Measurements from ENCODE around the gene SIN3B.
"Not testable (repeated sequence)": the region's sequence is repeated elsewhere in the genome, so short reads cannot be mapped to it uniquely, and the experiment has no call there.

The SIN3B gene

DNA sequence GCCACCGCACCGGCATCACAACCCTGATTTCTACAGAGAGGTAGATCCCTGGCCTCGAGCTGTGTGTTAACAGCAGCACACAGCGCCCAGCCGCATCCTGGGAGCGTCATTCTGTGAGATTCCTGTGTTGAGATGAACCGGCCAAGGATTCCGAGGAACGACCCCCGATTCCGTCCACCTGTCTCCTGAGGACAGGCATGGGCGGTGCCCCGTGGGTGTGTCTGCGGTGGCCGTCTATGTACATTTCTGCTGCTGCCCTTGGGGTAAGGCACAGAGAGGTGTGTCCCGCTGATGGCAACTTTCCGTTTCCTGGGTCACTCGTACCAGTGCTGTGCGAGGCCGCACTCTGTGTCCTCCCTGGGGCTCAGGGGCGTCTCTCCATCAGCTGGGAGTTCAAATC, 43.5 kb downstream of the SIN3B start:
- no peak for DNase-seq

DNA sequence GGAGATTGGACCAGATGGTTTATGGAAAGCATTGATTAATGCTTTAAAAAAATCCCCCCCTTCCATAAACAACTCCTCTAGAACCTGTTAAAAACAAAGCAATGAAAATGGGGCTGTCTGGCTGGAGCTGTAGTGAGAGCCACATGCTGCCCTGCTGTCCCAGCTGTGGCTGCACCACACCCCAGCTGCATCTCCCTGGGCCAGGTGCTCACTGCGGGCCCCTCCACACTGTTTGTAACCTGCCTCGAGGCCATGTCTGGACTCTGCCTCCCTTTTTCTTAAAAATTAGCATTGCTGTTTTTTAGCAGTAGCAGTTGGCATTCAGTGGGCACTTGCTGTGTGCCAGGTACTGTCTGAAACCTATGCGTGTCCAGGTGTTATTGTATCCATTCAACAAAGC, 44.4 kb downstream of the SIN3B start:
- DNase-seq, result no peak

DNA sequence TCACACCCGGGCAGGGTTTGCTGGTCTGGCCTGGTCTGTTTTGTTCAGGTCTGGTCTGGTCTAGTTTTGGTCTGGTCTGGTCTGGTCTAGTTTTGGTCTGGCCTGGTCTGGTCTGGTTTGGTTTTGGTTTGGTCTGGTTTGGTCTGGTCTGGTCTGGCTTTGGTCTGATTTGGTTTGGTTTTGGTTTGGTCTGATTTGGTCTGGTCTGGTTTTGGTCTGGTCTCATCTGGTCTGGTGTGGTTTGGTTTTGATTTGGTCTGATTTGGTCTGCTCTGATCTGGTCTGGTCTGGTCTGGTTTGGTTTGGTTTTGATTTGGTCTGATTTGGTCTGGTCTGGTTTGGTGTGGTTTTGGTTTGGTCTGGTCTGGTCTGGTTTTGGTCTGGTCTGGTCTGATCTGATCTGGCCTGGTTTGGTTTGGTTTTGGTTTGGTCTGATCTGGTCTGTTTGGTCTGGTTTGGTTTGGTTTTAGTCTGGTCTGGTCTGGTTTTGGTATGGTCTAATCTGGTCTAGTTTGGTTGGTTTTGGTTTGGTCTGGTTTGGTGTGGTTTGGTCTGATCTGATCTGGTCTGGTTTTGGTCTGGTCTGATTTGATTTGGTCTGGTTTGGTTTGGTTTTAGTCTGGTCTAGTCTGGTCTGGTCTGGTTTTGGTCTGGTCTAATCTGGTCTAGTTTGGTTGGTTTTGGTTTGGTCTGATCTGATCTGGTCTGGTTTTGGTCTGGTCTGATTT, 45.2 kb downstream of the SIN3B start:
- DNase-seq, result no peak

DNA sequence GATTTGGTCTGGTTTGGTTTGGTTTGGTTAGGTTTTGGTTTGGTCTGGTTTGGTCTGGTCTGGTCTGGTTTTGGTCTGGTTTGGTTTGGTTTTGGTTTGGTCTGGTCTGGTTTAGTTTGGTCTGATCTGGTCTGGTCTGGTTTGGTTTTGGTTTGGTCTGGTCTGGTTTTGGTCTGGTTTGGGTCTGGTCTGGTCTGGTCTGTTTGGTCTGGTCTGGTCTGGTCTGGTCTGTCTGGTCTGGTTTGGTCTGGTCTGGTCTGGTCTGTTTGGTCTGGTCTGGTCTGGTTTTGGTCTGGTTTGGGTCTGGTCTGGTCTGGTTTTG, 45.7 kb downstream of the SIN3B start:
- not testable (repeated sequence) for DNase-seq

DNA sequence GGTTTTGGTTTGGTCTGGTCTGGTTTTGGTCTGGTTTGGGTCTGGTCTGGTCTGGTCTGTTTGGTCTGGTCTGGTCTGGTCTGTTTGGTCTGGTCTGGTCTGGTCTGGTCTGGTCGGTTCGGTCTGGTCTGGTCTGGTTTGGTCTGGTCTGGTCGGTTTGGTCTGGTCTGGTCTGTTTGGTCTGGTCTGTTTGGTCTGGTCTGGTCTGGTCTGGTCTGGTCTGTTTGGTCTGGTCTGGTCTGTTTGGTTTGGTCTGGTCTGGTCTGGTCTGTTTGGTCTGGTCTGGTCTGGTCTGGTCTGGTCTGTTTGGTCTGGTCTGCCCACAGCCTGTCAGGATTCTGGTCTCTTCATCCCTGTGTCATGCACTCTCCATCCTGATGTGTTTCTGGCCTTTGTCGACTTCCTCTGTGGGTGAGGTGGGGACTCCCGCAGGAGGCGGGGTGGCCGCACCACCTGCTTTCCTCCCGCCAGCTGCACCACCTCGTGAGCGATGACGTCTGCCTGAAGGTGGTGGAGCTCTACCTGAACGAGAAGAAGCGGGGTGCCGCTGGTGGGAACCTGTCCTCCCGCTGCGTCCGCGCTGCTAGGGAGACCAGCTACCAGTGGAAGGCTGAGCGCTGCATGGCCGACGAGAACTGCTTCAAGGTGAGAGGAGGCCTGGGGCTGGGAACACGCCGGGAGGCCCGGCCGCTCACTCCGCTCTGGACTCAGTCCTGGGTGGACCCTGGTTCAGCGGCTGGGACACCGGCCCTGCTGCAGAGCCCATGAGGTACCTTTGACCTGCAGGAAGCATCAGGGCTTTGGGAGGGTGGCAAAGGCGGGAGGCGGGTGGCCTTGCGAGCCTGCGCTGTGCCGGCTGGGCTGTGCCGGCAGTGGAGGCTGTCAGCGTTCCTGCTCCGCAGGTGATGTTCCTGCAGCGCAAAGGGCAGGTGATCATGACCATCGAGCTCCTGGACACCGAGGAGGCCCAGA, 46.7 kb downstream of the SIN3B start:
- DNase-seq, result no peak

DNA sequence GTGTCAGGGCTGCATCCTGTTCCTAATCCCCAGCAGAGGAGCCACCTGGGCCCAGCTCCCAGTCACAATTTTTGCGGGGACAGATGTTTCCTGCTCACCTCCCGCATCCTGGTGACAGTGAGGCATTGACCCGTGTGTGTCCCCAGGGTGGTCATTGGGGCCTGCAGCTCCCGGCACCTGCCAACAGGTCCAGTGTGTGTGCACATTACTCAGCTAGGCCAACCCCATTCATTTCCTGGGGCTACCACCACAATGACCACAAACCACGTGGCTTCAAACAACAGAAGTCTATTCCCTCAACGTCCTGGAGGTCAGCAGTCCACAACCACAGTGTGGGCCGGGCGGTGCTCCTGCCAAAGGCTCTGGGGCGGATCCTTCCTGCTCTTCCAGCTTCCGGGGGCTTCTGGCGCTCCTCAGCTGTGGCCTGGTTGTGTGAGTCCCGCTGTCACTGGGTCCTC, 47.7 kb downstream of the SIN3B start:
- no peak for DNase-seq

DNA sequence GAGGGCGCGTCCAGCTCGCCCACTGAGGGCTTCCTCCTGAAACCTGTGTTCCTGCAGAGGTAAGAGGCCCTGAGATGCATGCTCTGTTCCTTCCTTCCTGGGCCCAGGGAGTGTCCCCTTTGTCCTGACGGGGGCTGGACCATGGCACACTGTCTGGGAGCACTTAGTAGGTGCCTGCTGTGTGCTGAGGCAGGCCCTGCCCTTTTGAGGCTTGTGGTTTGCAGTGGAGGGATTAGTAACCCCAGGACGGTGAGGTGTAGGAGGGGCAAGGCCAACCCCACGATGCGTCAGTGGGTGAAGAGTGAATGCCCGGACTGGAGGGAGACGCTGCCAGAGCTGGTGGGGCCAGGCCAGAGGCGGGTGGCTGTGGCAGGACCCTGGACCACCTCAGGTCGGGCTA, 48.4 kb downstream of the SIN3B start:
- no peak for DNase-seq

DNA sequence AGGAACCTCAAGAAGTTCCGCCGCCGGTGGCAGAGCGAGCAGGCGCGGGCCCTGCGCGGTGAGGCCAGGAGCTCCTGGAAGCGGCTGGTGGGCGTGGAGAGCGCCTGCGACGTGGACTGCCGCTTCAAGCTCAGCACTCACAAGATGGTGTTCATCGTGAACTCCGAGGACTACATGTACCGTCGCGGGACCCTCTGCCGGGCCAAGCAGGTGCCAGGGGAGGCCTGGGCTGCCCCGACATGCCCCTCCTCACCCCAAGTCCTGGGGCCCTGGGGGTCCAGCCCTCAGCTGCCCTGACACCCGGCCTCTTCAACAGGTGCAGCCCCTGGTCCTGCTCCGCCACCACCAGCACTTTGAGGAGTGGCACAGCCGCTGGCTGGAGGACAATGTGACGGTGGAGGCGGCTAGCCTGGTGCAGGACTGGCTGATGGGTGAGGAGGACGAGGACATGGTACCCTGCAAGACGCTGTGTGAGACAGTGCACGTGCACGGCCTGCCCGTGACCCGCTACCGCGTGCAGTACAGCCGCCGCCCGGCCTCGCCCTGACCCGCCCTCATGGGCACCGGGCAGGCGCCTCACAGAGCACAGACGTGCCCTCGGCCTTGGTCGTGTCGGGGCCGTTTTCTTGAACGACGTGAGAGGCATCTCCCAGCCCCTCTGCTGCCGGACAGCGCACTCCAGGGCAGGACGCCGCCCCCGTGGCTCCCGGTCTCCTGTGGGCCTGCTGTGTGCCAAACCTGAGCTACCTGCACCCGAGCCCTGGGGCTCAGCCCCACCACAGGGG, 49.2 kb downstream of the SIN3B start:
- DNase-seq, result no peak

DNA sequence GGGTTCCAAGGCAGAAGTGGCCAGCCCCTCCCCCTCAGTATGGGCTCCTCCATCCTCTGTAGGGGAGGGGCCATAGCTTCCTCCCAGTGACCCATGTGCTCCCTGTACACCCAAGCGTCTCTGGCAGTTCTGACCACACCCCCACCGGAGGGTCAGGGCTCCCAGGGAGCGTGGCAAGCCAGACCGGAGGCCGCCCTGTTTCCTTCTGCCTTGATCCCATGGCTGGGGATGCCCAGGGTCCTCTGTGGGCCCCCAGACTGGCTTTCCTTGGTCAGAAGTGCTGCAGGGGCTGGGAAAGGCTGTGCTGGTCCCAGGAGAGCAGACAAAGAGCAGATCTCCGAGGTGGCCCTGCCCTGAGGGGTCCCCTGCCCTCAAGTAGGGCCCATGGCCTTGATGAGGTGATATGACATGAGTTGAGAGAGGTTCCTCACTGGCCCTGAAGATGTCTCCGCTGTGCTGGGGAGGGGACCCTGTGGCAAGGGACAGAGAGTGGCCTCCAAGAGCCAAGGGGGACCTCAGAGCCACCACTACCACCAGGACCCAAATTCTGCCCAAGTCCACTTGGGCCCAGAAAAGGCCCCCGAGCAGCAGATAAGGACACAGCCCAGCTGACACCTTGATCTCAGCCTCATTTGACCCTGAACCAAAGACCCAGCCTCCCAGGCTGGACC, 51.8 kb downstream of the SIN3B start:
- DNase-seq, result no peak

DNA sequence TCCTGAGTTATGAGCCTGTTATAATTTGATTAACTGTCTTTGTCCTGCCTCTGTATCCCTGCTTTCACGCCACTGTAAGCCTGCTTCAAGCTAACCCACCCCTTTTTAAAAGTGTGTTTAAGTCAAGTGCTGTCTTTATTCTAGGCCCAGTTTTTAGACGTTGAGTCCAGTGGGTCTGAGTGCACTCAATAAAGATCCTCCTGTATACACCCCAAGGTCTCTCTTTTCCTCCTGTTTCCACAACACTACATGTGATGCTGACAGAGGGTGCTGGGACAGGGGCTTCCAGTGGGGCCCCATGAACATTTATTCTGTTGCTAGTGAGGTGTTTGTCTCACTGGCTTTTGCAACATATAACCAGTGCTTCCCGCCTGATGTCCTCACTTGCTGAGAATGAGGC, 52.9 kb downstream of the SIN3B start:
- no peak for DNase-seq

DNA sequence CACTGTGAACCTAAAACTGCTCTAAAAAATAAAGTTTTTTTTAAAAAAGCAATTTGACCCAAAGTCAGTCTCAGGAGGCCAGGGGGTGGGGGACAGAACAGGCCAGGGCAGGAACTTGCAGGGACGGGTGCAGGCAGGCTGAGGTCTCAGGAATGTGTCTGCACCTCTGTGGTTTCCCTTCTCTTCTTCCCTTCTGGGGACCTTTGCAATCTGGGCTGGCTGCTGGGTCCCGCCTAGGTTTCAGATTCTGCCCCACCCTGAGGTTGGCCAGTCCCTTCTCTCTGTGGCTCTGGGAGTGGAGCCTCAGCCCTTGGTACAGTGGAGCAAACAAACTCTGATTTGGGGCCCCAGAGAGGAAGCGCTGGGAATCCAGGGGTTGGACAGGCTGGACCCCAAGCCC, 54.3 kb downstream of the SIN3B start:
- DNase-seq, result no peak

DNA sequence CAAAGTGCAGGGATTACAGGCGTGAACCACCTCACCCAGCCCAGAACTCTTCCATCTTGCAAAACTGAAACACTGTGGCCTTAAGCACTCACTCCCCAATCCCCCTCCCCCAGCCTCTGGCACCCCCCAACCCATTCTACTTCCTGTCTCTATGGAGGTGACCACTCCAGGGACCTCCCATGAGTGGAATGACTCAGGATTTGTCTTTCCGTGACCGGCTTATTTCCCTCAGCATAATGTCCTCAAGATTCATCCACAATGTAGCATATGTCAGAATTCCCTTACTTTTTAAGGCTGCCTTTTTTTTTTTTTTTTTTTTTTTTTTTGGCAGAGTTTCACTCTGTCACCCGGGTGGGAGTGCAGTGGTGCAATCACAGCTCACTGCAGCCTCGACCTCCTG, 56.0 kb downstream of the SIN3B start:
- DNase-seq, result no peak

DNA sequence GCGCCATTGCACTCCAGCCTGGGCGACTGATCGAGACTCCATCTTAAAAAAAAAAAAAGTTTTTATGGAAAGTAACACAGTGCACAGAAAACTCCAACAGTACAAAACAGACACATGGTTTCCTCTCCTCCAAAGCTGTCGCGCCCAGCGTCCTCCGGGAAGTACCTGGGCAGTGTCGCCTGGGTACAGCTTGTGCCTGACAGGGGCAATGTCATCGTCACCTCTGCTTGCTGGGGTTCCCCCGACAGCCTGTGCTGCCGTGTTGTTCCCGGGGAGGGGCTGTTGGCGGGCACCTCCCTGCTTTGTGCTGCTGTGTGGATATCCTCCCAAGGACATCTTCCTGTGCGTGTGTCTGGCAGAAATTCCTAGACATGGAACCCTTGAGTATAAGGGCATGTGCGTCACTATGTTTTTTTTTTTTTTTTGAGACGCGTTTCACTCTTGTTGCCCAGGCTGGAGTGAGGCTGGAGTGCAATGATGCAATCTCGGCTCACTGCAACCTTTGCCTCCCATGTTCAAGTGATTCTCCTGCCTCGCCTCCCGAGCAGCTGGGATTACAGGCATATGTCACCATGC, 57.2 kb downstream of the SIN3B start:
- no peak for DNase-seq

DNA sequence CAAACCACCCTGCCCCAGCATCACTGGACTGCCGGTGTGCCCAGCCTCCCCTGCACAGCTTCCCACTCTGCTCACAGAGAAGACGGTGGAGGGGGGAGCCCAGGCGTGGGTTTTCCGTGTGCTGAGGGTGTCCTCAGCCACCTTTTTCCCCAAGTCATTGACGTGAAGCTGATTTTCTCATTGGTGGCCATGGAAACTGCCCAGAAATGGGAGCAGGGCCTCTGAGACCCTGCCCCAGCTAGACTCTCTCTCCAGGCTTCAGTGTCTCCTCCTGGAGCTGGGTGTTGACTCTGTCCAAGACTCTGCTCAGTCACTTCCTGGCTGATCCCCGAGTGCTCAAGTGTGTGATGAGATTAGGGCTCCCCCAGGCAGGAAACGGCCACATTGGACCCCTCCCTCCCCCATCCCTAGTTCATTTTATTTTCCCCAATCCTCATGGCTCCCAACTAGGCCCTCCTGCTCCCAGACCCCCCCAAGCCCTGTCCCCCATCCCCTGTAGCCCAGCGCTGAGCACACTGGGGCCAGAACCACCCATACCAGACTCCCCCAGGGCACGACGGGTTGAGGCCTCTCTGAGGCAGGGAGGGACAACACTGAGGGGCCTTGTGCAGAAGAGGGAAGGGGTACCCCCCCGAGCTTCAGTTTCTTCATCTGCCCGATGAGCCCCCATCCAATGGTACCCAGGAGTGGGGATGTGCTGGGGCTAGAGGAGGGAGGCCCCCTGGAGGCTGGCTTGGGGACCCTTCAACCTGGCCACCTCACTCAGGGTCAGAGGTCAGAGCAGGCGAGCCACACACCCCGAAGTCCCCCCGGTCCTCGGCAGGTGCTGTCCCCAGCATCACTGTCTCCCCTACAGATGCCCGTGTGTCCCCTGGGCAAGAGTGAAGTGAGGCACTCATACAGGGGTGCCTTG, 58.4 kb downstream of the SIN3B start:
- no peak for DNase-seq

DNA sequence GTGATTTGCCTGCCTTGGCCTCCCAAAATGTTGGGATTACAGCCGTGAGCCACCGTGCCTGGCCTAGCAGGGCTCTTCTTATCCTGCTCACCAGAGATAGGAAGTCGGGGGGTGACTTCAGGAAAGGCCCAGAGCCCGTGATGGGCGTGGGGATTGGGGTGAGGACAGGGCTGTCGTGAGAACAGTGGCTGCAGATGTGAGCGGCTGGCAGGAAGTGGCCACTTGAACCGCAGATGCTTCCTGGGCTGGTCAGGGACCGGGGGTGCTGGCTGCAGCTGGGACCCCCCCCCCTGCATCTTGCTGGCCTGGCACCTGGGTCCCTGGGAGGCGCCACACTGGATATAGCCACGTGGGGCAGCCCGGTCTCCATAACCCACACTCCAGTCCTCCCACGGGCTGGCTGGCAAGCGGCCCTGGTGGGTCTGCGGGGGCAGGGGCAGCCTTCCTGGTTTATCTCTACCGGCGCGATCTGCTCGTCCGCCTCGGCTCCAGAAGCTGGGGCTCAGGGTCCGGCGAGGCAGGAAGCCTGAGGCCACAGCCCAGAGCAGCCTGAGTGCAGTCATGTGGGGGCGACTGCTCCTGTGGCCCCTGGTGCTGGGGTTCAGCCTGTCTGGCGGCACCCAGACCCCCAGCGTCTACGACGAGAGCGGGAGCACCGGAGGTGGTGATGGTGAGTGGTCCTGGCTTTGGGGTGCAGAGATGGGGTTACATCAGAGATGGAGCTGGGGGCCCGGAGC, 59.6 kb downstream of the SIN3B start, which contains the start of gene F2RL3:
Gene F2RL3, plus strand, starts transcription at position 371 of the 737 bp plus-strand sequence. Its CDS starts 191 bp downstream, at position 562.
- no peak for DNase-seq

DNA sequence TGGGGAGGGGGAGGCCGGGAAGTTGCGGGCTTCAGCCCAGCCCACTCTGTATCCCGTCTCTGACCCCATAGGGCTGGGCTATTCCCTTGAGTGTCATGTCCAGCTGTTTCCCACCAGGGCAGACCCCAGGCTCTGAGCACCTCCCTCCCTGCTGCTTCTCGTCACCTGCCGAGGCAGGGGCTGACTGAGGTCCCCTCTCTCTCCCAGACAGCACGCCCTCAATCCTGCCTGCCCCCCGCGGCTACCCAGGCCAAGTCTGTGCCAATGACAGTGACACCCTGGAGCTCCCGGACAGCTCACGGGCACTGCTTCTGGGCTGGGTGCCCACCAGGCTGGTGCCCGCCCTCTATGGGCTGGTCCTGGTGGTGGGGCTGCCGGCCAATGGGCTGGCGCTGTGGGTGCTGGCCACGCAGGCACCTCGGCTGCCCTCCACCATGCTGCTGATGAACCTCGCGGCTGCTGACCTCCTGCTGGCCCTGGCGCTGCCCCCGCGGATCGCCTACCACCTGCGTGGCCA, 60.2 kb downstream of the SIN3B start:
- DNase-seq, result no peak

DNA sequence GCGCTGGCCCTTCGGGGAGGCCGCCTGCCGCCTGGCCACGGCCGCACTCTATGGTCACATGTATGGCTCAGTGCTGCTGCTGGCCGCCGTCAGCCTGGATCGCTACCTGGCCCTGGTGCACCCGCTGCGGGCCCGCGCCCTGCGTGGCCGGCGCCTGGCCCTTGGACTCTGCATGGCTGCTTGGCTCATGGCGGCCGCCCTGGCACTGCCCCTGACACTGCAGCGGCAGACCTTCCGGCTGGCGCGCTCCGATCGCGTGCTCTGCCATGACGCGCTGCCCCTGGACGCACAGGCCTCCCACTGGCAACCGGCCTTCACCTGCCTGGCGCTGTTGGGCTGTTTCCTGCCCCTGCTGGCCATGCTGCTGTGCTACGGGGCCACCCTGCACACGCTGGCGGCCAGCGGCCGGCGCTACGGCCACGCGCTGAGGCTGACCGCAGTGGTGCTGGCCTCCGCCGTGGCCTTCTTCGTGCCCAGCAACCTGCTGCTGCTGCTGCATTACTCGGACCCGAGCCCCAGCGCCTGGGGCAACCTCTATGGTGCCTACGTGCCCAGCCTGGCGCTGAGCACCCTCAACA, 60.8 kb downstream of the SIN3B start:
- DNase-seq, result no peak

DNA sequence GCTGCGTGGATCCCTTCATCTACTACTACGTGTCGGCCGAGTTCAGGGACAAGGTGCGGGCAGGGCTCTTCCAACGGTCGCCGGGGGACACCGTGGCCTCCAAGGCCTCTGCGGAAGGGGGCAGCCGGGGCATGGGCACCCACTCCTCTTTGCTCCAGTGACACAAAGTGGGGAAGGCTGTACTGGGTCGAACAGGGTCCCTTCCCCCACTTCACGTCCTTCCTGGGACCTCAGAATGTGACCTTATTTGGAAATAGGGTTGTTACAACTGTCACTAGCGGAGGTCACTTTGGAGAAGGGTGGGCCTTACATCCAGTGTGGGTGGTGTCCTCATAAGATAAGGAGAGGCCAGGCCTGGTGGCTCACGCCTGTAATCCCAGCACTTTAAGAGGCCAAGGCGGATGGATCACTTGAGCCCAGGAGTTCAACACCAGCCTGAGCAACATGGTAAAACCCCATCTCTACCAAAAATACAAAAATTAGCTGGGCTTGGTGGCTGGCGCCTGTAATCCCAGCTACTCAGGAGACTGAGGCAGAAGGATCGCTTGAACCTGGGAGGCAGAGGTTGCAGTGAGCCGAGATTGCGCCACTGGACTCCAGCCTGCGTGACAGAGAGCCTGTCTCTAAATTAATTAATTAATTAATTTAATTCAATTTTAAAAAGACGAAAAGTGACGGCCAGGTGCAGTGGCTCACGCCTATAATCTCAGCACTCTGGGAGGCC, 61.4 kb downstream of the SIN3B start:
- no peak for DNase-seq

All from NCI-H2227 treated with DMSO at 0.1 percent for 48 hours (cell line).